ENCODE results near the gene ATP7A.

DNA sequence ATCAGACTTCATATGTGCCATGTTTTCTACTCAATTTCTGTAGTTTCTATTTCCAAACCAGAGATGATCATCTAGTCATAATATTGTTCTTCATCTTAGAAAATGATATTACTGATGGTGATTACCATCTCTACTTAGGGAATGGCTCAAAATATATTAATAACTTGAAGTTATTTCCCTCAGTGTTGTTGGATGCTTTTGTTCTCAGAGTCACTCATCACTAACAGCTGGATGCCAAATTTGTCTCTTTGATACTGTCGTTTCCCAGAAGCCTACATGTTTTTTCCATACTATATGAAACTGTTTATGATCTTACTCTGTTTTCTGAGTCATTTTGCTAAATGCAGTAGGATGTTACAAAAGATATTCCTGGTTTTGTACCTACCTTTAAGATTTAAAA is 50.1 kb downstream of the ATP7A start:
- TF ChIP-seq, protein P1, sequence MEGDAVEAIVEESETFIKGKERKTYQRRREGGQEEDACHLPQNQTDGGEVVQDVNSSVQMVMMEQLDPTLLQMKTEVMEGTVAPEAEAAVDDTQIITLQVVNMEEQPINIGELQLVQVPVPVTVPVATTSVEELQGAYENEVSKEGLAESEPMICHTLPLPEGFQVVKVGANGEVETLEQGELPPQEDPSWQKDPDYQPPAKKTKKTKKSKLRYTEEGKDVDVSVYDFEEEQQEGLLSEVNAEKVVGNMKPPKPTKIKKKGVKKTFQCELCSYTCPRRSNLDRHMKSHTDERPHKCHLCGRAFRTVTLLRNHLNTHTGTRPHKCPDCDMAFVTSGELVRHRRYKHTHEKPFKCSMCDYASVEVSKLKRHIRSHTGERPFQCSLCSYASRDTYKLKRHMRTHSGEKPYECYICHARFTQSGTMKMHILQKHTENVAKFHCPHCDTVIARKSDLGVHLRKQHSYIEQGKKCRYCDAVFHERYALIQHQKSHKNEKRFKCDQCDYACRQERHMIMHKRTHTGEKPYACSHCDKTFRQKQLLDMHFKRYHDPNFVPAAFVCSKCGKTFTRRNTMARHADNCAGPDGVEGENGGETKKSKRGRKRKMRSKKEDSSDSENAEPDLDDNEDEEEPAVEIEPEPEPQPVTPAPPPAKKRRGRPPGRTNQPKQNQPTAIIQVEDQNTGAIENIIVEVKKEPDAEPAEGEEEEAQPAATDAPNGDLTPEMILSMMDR (IDR thresholded peaks at IDR 0.05; ENCODE audit: insufficient read depth, low read depth, low read length) = no peak
- no peak for TF ChIP-seq EZH2 (IDR thresholded peaks at IDR 0.05; ENCODE audit: insufficient read depth, low read length)

All from astrocyte (in vitro differentiated cells and primary cell).